ENCODE data around the gene SRRM3.

Gene SRRM3

GRCh38 chr7:76325811-76326210 is 124.1 kb downstream of the SRRM3 start:
- no peak for DNase-seq (ENCODE audit: low read depth, low spot score)
- H3K4me3 ChIP-seq (ENCODE audit: low read depth, low read length) = no peak overlapping the region
- POLR2A ChIA-PET = no interaction called here
- no peak for TF ChIP-seq CTCF (IDR thresholded peaks at IDR 0.05; ENCODE audit: insufficient read depth, low read length, missing control alignments)
- CTCF ChIA-PET = interaction anchor here (1.8 kb wide), 1 partner anchor 11 kb away, joined by 6 read pairs; no protein-coding TSS in a partner anchor

- no peak for TF ChIP-seq CTCF (IDR thresholded peaks at IDR 0.05; ENCODE audit: insufficient read depth, low read length, missing control alignments)
- peak; percentile 54 for DNase-seq (ENCODE audit: low read depth, low spot score)
- POLR2A ChIA-PET = interaction anchor here (0.7 to 1.1 kb wide), 2 partner anchors 31 to 32 kb away, joined by 3 read pairs; partner anchors contain the start of gene YWHAG
- CTCF ChIA-PET = interaction anchor here (2.3 to 3.5 kb wide), 3 partner anchors 8 to 149 kb away, joined by 9 to 12 read pairs (median 10); no protein-coding TSS in a partner anchor
- no peak overlapping the region for H3K4me3 ChIP-seq (ENCODE audit: low read depth, low read length)
Measured at GRCh38 chr7:76326646-76327233, 125.0 kb downstream of the SRRM3 start.

- ChIA-PET CTCF (interaction anchor here (1.3 to 3.5 kb wide), 4 partner anchors 9 to 150 kb away, joined by 4 to 12 read pairs (median 10); no protein-coding TSS in a partner anchor), POLR2A (interaction anchor here (1.1 kb wide), 1 partner anchor 31 kb away, joined by 3 read pairs; the partner anchor contains the start of gene YWHAG)
- TF ChIP-seq CTCF (IDR thresholded peaks at IDR 0.05; ENCODE audit: insufficient read depth, low read length, missing control alignments) = no peak
- no peak for DNase-seq (ENCODE audit: low read depth, low spot score)
- H3K4me3 ChIP-seq (ENCODE audit: low read depth, low read length) = no peak overlapping the region
Measured at GRCh38 chr7:76327610-76328009, 125.9 kb downstream of the SRRM3 start.

- CTCF ChIA-PET = interaction anchor here (1.3 to 3.5 kb wide), 4 partner anchors 10 to 150 kb away, joined by 4 to 12 read pairs (median 10); no protein-coding TSS in a partner anchor
- POLR2A ChIA-PET = no interaction called here
- no peak overlapping the region for H3K4me3 ChIP-seq (ENCODE audit: low read depth, low read length)
- DNase-seq (ENCODE audit: low read depth, low spot score) = no peak
- TF ChIP-seq CTCF (IDR thresholded peaks at IDR 0.05; ENCODE audit: insufficient read depth, low read length, missing control alignments) = no peak
Measured at GRCh38 chr7:76328389-76328788, 126.7 kb downstream of the SRRM3 start.

GRCh38 chr7:76329479-76329878 is 127.8 kb downstream of the SRRM3 start:
- H3K4me3 ChIP-seq (ENCODE audit: low read depth, low read length) = no peak overlapping the region
- CTCF ChIA-PET = interaction anchor here (3.5 kb wide), 1 partner anchor 15 kb away, joined by 12 read pairs; no protein-coding TSS in a partner anchor
- DNase-seq (ENCODE audit: low read depth, low spot score) = no peak
- TF ChIP-seq CTCF (IDR thresholded peaks at IDR 0.05; ENCODE audit: insufficient read depth, low read length, missing control alignments) = no peak
- POLR2A ChIA-PET = no interaction called here

GRCh38 chr7:76330261-76330660 is 128.6 kb downstream of the SRRM3 start:
- H3K4me3 ChIP-seq (ENCODE audit: low read depth, low read length) = no peak overlapping the region
- POLR2A ChIA-PET = interaction anchor here (1.1 kb wide), 1 partner anchor 12 kb away, joined by 3 read pairs; no protein-coding TSS in a partner anchor
- no peak for TF ChIP-seq CTCF (IDR thresholded peaks at IDR 0.05; ENCODE audit: insufficient read depth, low read length, missing control alignments)
- DNase-seq (ENCODE audit: low read depth, low spot score) = no peak
- CTCF ChIA-PET = no interaction called here
